Upper lobe of right lung (tissue), 1 donor: ENCODE data around the gene DNAAF1. TPM values are rescaled to one million over a fixed set of nuclear protein-coding genes. Genes with fewer than 3 reads are reported as not detected.

Experiments used
- ATAC-seq: fragments of 200-7000 bp; cut with Tn5 transposase; one replicate; pipeline ENCODE4 v1.9.1; 2020; ENCODE audit warnings: mild to moderate bottlenecking, moderate library complexity
- DNase-seq: peaks from one replicate; pipeline ENCODE4 v3.0.0-alpha.2; 2020
- H3K27ac ChIP-seq: fragments of 200-600 bp; one replicate; pipeline ENCODE4 v1.8.0; 2022
- H3K27me3 ChIP-seq: fragments of 200-600 bp; one replicate; pipeline ENCODE4 v1.8.0; 2022; ENCODE audit warnings: mild to moderate bottlenecking
- H3K36me3 ChIP-seq: fragments of 200-600 bp; one replicate; pipeline ENCODE4 v1.8.0; 2022
- H3K4me1 ChIP-seq: fragments of 200-600 bp; one replicate; pipeline ENCODE4 v1.8.0; 2022
- H3K4me3 ChIP-seq: fragments of 200-600 bp; one replicate; pipeline ENCODE4 v1.8.0; 2022; ENCODE audit warnings: mild to moderate bottlenecking
- H3K9me3 ChIP-seq: fragments of 200-600 bp; one replicate; pipeline ENCODE4 v1.8.0; 2022
- CTCF ChIP-seq: fragments of 200-600 bp; IDR thresholded peaks from one replicate; pipeline ENCODE4 v1.8.0; 2022; ENCODE audit warnings: antibody characterized with exemption
- intact Hi-C: fragments of 100-400 bp; cut with DNase I; formaldehyde crosslinking; loops from one replicate; pipeline ENCODE4 v1.11.0; 2022
- total RNA-seq: library from RNA; stranded (reverse); fragmentation: NEBNext Ultra II Directional; extraction: Animal tissue kit (Norgen Biotek cat#: 25700); gene quantifications from one replicate; pipeline ENCODE4 v1.2.1, GENCODE V29; 2021
- donor health status: DM: no; HTN: yes; CAD: no; lungs with severe emphysema.

Gene DNAAF1
- total RNA-seq, 1 donor from 2014 or later, result 0.49 TPM

- peaks cover 32% of the 10 kb centered on the region for H3K36me3 ChIP-seq
- no peak overlapping the region for H3K4me3 ChIP-seq
- no peak for ATAC-seq
- no peak for DNase-seq
- H3K27me3 ChIP-seq, result no peaks in the 10 kb centered on the region
- H3K27ac ChIP-seq, result no peak overlapping the region
- no peak for TF ChIP-seq CTCF
- intact Hi-C loops, result no loop called here
- H3K4me1 ChIP-seq, result peaks cover 13% of the 10 kb centered on the region
- no peaks in the 10 kb centered on the region for H3K9me3 ChIP-seq
Measured at GRCh38 chr16:84104231-84104630, 40.9 kb upstream of the DNAAF1 start.

GRCh38 chr16:84105301-84105815 is 39.8 kb upstream of the DNAAF1 start:
- peaks cover 9% of the 10 kb centered on the region for H3K4me1 ChIP-seq
- H3K27ac ChIP-seq, result no peak overlapping the region
- no peak overlapping the region for H3K4me3 ChIP-seq
- ATAC-seq (no peak), DNase-seq (no peak)
- no peaks in the 10 kb centered on the region for H3K9me3 ChIP-seq
- intact Hi-C loops, result no loop called here
- H3K27me3 ChIP-seq, result no peaks in the 10 kb centered on the region
- no peak for TF ChIP-seq CTCF
- H3K36me3 ChIP-seq, result peaks cover 23% of the 10 kb centered on the region

DNA sequence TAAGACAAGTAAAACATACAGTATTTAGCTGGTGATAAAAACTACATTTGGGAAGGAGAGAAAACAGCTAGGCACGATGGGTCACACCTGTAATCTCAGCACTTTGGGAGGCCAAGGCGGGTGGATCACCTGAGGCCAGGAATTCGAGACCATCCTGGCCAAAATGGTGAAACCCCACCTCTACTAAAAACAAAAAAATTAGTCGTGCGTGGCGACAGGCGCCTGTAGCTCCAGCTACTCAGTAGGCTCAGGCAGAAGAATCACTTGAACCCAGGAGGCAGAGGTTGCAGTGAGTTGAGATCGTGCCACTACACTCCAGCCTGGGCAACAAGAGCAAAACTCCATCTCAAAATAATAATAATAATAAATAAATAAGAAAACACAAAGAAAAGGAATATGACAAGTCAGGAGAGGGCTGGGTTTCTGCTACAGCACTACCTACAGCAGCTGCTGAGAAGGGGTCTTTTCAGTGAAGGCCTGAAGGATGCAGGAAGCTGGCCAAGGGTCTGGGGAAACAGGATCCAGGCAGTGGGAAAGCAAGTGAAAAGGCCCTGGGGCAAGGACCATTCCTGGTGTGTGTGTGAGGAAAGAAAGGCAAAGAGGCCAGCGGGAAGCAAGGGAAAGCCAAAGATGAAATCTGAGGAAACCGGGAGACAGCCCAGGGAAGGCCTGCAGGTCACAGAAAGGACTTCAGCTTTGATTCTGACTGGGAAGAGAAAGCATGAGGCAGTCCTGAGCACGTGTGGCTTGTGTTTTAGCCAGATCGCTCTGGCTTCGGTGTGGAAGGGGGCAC is 39.0 kb upstream of the DNAAF1 start:
- DNase-seq, result no peak
- no peaks in the 10 kb centered on the region for H3K27me3 ChIP-seq
- H3K4me1 ChIP-seq, result peaks cover 9% of the 10 kb centered on the region
- no peak for TF ChIP-seq CTCF
- intact Hi-C loops, result no loop called here
- H3K36me3 ChIP-seq, result peaks cover 22% of the 10 kb centered on the region
- no peak overlapping the region for H3K4me3 ChIP-seq
- H3K9me3 ChIP-seq, result no peaks in the 10 kb centered on the region
- H3K27ac ChIP-seq, result no peak overlapping the region
- ATAC-seq, result no peak

DNA sequence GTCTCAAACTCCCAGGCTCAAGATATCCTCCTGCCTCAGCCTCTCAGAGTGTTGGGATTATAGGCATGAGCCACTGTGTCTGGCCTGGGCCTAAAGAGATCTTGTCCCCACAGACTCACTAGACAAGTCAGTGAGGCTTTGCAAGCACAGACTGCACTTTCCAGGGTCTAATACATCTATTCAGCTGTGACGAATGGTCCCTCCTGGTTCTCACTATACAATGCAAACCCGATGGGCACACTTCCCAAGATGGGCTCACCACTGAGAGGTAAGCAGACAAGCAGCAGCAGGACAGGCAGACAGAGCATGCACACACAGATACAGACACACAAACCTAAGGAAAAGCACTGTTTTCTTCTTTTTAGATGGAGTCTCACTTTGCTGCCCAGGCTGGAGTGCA is 37.2 kb upstream of the DNAAF1 start:
- H3K36me3 ChIP-seq, result peaks cover 16% of the 10 kb centered on the region
- DNase-seq, result no peak
- no peaks in the 10 kb centered on the region for H3K9me3 ChIP-seq
- intact Hi-C loops, result no loop called here
- H3K4me3 ChIP-seq, result no peak overlapping the region
- peaks cover 9% of the 10 kb centered on the region for H3K4me1 ChIP-seq
- no peak overlapping the region for H3K27ac ChIP-seq
- no peak for TF ChIP-seq CTCF
- no peaks in the 10 kb centered on the region for H3K27me3 ChIP-seq
- no peak for ATAC-seq

DNA sequence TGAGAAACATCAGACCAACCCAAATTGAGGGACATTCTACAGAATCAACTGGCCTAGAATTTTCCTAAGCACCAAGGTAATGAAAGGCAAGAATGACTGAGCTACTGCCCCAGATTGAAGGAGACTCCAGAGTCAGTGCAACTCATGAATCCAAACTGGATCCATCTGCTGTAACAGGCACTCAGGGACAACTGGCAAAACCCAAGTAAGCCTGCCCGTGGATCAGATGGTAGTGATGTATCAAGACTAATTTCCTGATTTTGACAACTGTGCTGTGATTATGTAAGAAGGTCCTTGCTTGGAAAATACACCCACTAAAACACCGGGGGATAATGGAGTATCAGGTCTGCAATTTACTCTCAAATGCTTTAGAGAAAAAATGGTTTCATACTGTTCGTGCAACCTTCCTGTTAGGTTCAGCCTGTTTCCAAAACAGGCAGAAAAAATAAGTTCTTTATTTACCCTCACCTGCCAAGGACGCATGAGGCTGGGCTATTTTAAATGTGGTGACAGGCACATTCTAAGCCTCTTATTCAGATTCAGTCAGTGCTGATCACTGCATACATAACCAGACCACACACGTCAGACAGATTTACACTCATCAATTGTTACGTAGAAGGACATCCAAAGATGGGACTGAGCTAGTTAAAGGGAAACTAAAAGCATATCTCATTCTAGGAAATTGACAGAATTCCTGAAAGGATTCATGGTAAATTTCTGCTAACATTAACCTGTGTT is 35.3 kb upstream of the DNAAF1 start:
- H3K4me1 ChIP-seq, result peaks cover 7% of the 10 kb centered on the region
- H3K27me3 ChIP-seq, result no peaks in the 10 kb centered on the region
- no peak for DNase-seq
- H3K4me3 ChIP-seq, result no peak overlapping the region
- intact Hi-C loops, result no loop called here
- no peak for TF ChIP-seq CTCF
- H3K36me3 ChIP-seq, result peaks cover 16% of the 10 kb centered on the region
- no peak overlapping the region for H3K27ac ChIP-seq
- no peaks in the 10 kb centered on the region for H3K9me3 ChIP-seq
- ATAC-seq, result no peak
